Panc1 (cell line): ENCODE measurements around the gene MYPN. TPM values are rescaled to one million over a fixed set of nuclear protein-coding genes. Genes with fewer than 3 reads are reported as not detected.
A peak's percentile ranks its signal among the peaks of the same experiment; 100 is the strongest.

Source experiments
- ATAC-seq: fragments of 200-7000 bp; cut with Tn5 transposase; 2 replicates; pipeline ENCODE4 v1.9.1; 2020; ENCODE audit warnings: mild to moderate bottlenecking, moderate library complexity
- BruUV-seq: library from RNA; stranded (reverse); fragments of 400-500 nt; replicated peaks from 2 replicates; lab custom pipeline; 2021; lab: Mats Ljungman, UMichigan
- CTCF ChIA-PET: fragments of 300-600 bp; sonication (Branson Sonifier 250); formaldehyde crosslinking; loops from one replicate; lab custom pipeline; 2022; ENCODE audit warnings: antibody characterized with exemption; lab: Charles Lee
- POLR2A ChIA-PET: fragments of 300-600 bp; sonication (Branson Sonifier 250); formaldehyde crosslinking; loops from one replicate; lab custom pipeline; 2022; ENCODE audit warnings: antibody characterized with exemption; lab: Charles Lee
- DNase-seq: peaks from one replicate; pipeline ENCODE4 v3.0.0-alpha.2; 2010; ENCODE audit warnings: low read depth, low spot score
- H3K27ac ChIP-seq: 2 replicates; pipeline ENCODE4 v1.5.1; 2011; ENCODE audit warnings: mild to moderate bottlenecking, low read length, inconsistent platforms
- H3K27me3 ChIP-seq: fragments of 200-500 bp; sonication (Bioruptor generic); 2 replicates; pipeline ENCODE4 v1.6.0; 2014; ENCODE audit warnings: low read length, inconsistent platforms; ENCODE audit not compliant: control insufficient read depth, insufficient read depth
- H3K36me3 ChIP-seq: fragments of 200-500 bp; sonication (Bioruptor generic); 2 replicates; pipeline ENCODE4 v1.5.1; 2014; ENCODE audit warnings: inconsistent platforms, mild to moderate bottlenecking, low read length, moderate library complexity; ENCODE audit not compliant: control insufficient read depth, insufficient read depth
- H3K4me1 ChIP-seq: 2 replicates; pipeline ENCODE4 v1.5.1; 2011; ENCODE audit warnings: inconsistent platforms, mild to moderate bottlenecking, low read length, moderate library complexity; ENCODE audit not compliant: control insufficient read depth, insufficient read depth
- H3K4me3 ChIP-seq, 2 experiments: 2 replicates each; pipeline ENCODE4 v1.5.1; 2011 to 2012; ENCODE audit warnings: low read depth in 2 of 2, low read length in 2 of 2, mild to moderate bottlenecking in 2 of 2, inconsistent platforms in 1 of 2, moderate library complexity in 1 of 2
- H3K9me3 ChIP-seq: fragments of 200-500 bp; sonication (Bioruptor generic); 2 replicates; pipeline ENCODE4 v1.5.1; 2014; ENCODE audit warnings: low read depth, mild to moderate bottlenecking, inconsistent platforms, low read length, moderate library complexity; ENCODE audit not compliant: control insufficient read depth, insufficient read depth
- CTCF ChIP-seq: fragments of 450-650 bp; IDR thresholded peaks from 2 replicates; pipeline ENCODE4 v1.5.1; 2017; ENCODE audit warnings: mild to moderate bottlenecking
- POLR2AphosphoS5 ChIP-seq: IDR thresholded peaks from 2 replicates; pipeline ENCODE4 v1.6.1; 2012; ENCODE audit warnings: mild to moderate bottlenecking, low read depth, low read length, moderate library complexity
- REST ChIP-seq, 2 experiments: IDR thresholded peaks; 2 replicates each; pipeline ENCODE4 v1.6.1; 2011 to 2012; ENCODE audit warnings: low read depth in 2 of 2, control low read depth in 1 of 2, low read length in 1 of 2, mild to moderate bottlenecking in 1 of 2, moderate library complexity in 1 of 2; ENCODE audit not compliant: insufficient read depth in 1 of 2
- SIN3A ChIP-seq: IDR thresholded peaks from 2 replicates; pipeline ENCODE4 v1.6.1; 2012; ENCODE audit warnings: low read depth, mild to moderate bottlenecking, low read length, moderate library complexity, borderline replicate concordance; ENCODE audit not compliant: insufficient read depth
- TCF7L2 ChIP-seq: IDR thresholded peaks from 2 replicates; pipeline ENCODE4 v1.6.1; 2011; ENCODE audit warnings: mild to moderate bottlenecking, low read depth, low read length, inconsistent platforms
- in situ Hi-C: cut with HindIII; loops from 2 replicates; pipeline ENCODE4 v1.10.0; 2016; ENCODE audit warnings: low sequenced_read_pairs, low pct_unique_long_range_greater_than_20kb
- intact Hi-C: fragments of 100-400 bp; cut with micrococcal nuclease; formaldehyde crosslinking; loops from one replicate; pipeline ENCODE4 v1.10.0; 2022; ENCODE audit not compliant: unreplicated experiment
- total RNA-seq: library from RNA; stranded (reverse); gene quantifications from one replicate; pipeline ENCODE4 v1.2.1, GENCODE V29; 2021; ENCODE audit not compliant: unreplicated experiment

The MYPN gene
- total RNA-seq, 1 experiment from 2014 or later, result 39.1 TPM

GRCh38 chr10:68231817-68232251 is 122.5 kb downstream of the MYPN start, which contains the start of gene ATOH7:
ATOH7 (minus strand) TSS chr10:68232113; CDS start chr10:68231677, 436 bp downstream.
- peak within 1 kb of the TSS; percentile 85 for H3K27ac ChIP-seq

GRCh38 chr10:68233046-68233445 is 123.8 kb downstream of the MYPN start:
- in situ Hi-C loops, result no loop called here
- DNase-seq, result no peak
- Histone ChIP-seq H3K27ac (no peak overlapping the region), H3K4me1 (peaks cover 12% of the 10 kb centered on the region), H3K4me3 (no peak overlapping the region), H3K36me3 (no peaks in the 10 kb centered on the region), H3K27me3 (no peaks in the 10 kb centered on the region), H3K9me3 (no peaks in the 10 kb centered on the region)
- ATAC-seq, result no peak
- ChIA-PET CTCF (no interaction called here), POLR2A (no interaction called here)
- no TSS peak for BruUV-seq
- no peak for TF ChIP-seq CTCF
- TF ChIP-seq SIN3A, result no peak
- TF ChIP-seq POLR2AphosphoS5, result no peak
- no peak for TF ChIP-seq TCF7L2
- no peak for TF ChIP-seq REST (IDR thresholded peaks at IDR 0.05; ENCODE audit: insufficient read depth in 1 of 2, low read depth in 2 of 2, low read length in 1 of 2)
- intact Hi-C loops, result no loop called here

More at GRCh38 chr10:68231817-68232251, 122.5 kb downstream of the MYPN start, which contains the start of gene ATOH7:
- Histone ChIP-seq H3K27me3 (no peaks in the 10 kb centered on the region), H3K4me3 (peak within 1 kb of the TSS; percentile 59 to 79), H3K36me3 (no peaks in the 10 kb centered on the region), H3K4me1 (peaks cover 12% of the 10 kb centered on the region), H3K9me3 (no peaks in the 10 kb centered on the region)
- no TSS peak for BruUV-seq
- ATAC-seq (peak; percentile 14; the same call in 1 of the 2 replicates), DNase-seq (no peak)
- TF ChIP-seq SIN3A (no peak), REST (IDR thresholded peaks at IDR 0.05; ENCODE audit: insufficient read depth in 1 of 2, low read depth in 2 of 2, low read length in 1 of 2) (no peak), POLR2AphosphoS5 (no peak), CTCF (no peak), TCF7L2 (no peak)
- intact Hi-C loops (no loop called here), in situ Hi-C loops (no loop called here)
- ChIA-PET POLR2A (no interaction called here), CTCF (interaction anchor here (1.1 kb wide), 1 partner anchor 19 kb away, joined by 6 read pairs; no protein-coding TSS in a partner anchor)
